Left colon (tissue), 2 donors: Measurements from ENCODE around the gene GH1. TPM values are rescaled to one million over a fixed set of nuclear protein-coding genes. Genes with fewer than 3 reads are reported as not detected.
"Not testable (repeated sequence)": the region's sequence is repeated elsewhere in the genome, so short reads cannot be mapped to it uniquely, and the experiment has no call there.

Source experiments
- ATAC-seq: fragments of 200-7000 bp; cut with Tn5 transposase; one replicate; pipeline ENCODE4 v1.9.1; 2020; ENCODE audit warnings: mild to moderate bottlenecking, moderate library complexity
- DNase-seq, 2 donors: peaks; one replicate each; pipeline ENCODE4 v3.0.0-alpha.2; 2020
- intact Hi-C, 2 donors: fragments of 100-400 bp; cut with DNase I in 1 of 2; cut with micrococcal nuclease in 1 of 2; formaldehyde crosslinking; loops; one replicate each; pipeline versions ENCODE4 v1.11.2 to v1.14.0; 2022; cut with DNase I, micrococcal nuclease
- long read RNA-seq: library from polyadenylated mRNA; unstranded; transcript quantifications from one replicate; pipeline ENCODE4 v2.0.0, GENCODE V29; 2021
- total RNA-seq, 2 donors: library from RNA; stranded (reverse); fragmentation: NEBNext Ultra II Directional; extraction: Animal tissue kit (Norgen Biotek cat#: 25700); gene quantifications; one replicate each; pipeline ENCODE4 v1.2.1, GENCODE V29; 2021
- donor health status: DM: no; HTN: no; CAD: no.
- donor health status: DM: yes; HTN: yes; CAD: no.

The GH1 gene
- total RNA-seq, result not detected
- long read RNA-seq, result 0 reads

DNA sequence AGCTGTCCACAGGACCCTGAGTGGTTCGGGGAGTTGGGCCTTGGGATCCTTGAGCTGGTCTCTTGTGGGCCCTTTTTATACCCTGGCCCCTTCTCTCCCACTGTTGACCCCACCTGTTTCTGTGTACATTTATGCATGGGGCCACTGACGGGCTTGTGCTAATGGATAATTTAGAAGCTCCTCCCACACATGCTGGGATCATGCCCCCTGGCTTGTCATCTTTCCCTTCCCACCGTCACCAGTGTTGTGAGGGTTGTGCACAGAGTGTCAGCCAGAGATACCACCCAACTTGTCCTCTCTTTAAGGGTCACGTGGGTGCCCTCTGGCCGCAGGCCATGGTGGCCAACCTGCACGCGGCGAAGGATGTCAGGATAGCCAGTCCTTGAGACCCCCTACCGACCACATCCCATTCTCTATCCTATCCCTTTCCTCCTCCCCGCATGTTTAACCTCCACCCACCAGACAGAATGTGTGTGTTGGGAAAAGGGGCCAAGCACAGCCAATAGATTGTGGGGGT is at the start of gene GH1:
GH1 (minus strand) TSS at position 51 of the 517 bp plus-strand sequence. CDS start 63 bp downstream, outside the sequence.
- intact Hi-C loops, result loop anchor here (10.0 kb wide), 2 partner anchors 106 to 216 kb away; partner anchors contain the start of genes ERN1 (in 2 of the 2) and ICAM2 (in 1 of the 2)
- not testable (repeated sequence) for ATAC-seq, DNase-seq

DNA sequence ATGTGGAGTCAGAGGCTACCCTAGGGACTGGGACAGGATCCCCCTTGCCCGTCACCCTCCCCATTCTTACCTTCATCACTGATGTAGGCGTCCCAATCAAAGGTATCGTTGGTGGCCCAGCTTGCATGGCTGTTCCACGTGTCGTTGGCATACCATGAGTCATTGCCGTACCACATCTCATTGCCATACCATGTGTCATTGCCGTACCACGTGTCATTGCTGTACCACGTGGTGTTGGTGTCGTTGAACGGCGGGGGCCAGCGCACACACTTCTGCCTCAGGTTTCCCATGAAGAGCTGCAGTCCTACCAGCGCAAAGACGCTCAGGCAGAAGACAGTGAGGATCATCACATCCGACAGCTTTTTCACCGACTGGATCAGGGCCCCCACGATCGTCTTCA is 49.3 kb upstream of the GH1 start:
- intact Hi-C loops, result no loop called here
- ATAC-seq (no peak), DNase-seq (no peak)

DNA sequence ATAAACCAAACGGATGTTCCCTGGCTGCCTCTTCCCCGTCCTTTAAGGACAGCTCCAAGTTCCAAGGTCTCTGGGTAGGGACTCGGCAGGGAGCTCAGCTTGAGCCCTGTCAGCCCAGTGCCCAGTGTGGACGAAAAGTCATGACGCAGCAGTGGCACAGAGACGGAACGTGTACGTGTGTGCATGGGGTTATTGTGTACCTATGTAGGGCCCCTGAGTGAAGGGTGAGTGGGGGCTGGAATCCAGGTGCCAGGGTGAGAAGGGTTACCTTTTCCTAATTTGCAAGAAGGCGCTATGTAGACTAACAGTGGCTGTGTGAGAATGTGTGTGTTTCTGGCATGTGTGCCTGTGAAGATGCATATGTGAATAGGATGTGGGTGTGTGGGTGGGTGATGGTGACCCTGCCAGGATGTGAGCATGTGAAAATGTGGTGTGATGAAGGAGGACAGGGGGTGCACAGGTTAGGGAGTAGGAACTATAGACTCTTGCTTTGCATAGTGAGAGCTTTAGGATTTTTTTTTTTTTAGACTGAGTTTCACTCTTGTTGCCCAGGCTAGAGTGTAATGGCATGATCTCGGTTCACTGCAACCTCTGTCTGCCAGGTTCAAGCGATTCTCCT is 48.1 kb upstream of the GH1 start:
- ATAC-seq, result no peak
- DNase-seq, result no peak
- intact Hi-C loops, result no loop called here

DNA sequence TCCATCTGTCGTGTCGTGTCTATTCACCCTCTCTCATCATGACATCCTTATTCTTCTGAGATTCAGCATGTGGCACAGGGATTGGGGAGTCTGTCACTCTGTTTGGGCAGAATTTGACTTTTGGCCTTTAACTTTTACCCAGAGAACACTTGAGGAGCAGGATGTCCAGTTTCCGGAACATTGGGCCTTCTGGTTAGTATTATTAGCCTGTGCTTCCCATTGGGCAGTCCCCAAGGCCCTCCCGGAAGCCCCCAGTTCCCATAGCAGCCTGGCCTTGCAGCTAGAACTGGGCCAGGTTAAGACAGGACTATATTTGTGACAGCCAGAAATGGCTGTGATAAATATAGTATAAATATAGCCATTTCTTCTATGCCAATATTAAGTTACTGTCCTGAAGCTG is 44.5 kb upstream of the GH1 start:
- no peak for ATAC-seq

DNA sequence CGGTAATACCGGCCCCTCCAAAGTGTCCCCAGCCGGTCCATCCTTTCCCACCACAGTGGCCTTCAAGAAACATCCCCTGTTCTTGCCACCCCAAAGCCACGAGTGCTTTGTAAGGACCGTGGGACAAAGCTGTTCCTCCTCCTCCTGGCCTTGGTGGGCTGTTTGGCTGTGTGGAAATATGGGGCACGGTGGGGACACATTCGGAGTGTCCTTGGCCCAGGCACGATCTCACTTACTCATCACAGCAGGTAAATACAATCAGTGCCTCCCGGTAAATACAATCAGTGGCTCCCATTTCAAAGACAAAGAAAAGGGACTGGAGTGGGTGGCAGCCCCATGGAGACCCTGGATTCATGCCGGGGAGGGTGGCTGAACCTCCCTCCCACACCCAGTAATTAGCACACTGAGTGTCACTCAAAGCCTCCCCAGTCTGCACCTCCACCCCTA is 43.7 kb upstream of the GH1 start:
- ATAC-seq (no peak), DNase-seq (no peak)
- intact Hi-C loops, result no loop called here

More for the DNA sequence above, 44.5 kb upstream of the GH1 start:
- DNase-seq, result no peak
- intact Hi-C loops, result no loop called here

DNA sequence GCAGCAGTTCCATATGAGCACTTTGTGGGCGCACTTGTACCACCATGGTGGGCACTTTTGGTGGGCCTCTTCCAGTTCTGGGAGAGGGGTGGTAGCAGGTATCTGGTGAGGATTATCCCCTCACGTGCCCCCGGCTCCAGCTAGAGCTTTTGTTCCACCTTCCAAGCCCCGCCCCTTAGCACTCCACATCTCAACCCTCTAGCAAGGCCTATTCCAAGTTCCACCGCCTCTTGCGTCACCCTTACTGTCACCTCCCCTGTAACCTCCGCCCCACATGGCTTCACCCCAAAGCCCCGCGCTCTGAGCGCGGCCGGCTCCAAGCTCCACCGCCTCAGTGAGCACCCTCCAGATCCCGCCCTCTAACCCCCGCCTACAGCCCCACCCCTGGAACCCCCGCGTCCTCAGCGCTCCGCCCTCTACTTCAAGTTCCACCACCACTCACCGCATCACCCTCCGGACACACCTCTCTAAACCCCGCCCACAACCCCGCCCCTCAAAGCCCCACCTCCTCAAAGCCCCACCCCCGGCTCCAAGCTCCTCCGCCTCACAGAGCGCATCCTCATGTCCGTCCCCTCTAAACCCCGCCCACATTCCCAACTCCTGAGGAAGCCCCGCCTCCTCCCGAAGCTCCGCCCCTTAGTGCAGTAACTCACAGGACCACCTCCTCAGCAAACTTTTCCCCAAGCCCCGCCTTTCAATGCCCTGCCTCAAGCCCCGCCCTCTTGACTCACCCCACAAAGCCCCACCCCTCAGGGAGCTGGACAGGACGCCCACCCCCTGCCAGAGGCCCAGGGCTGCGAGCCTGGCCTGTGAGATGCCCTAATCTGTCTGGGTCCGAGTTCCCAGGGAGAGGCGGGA is 42.9 kb upstream of the GH1 start:
- peak; percentile 54 to 60 for DNase-seq
- intact Hi-C loops, result no loop called here
- peak; percentile 71 for ATAC-seq

DNA sequence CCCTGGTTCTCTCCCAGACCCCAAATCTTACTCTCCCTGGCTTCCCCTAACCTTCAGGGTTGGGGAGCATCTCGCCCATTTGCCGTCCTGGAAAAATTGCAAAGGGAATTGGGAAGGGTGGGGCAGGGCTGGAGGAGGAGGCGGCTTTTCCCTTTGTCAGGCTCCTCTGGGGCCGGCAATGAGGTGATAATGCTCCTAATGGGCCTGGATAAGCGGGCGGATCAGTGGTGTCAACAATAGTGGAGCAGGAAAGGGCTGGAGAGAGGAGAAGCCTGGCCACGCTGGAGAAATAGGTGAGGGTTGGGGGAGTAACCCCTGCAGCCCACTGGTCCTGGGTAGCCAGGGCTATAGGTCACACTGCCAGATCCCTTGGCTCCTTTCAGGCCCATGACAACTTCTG is 41.8 kb upstream of the GH1 start:
- ATAC-seq (no peak), DNase-seq (no peak)
- intact Hi-C loops, result no loop called here

DNA sequence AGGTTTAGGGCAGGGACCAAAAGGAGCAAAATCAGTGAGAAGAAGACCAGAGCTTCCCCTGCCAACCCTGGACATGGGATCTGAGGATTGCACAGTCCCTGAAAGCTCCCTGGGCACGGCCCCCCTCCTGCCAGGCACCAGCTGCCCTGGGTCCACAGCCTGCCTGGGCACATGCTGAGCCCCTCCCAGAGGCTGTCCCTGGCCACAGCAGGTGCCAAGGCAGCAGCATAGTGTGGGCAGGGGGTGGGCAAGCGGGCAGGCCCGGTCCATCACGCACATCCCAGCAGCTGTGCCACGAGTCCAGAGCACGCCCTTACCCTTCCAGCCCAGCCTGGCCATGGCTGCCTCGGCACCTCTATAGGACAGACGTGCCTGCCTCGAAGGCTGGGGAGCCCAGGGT is 41.4 kb upstream of the GH1 start:
- DNase-seq (no peak), ATAC-seq (no peak)
- intact Hi-C loops, result no loop called here

DNA sequence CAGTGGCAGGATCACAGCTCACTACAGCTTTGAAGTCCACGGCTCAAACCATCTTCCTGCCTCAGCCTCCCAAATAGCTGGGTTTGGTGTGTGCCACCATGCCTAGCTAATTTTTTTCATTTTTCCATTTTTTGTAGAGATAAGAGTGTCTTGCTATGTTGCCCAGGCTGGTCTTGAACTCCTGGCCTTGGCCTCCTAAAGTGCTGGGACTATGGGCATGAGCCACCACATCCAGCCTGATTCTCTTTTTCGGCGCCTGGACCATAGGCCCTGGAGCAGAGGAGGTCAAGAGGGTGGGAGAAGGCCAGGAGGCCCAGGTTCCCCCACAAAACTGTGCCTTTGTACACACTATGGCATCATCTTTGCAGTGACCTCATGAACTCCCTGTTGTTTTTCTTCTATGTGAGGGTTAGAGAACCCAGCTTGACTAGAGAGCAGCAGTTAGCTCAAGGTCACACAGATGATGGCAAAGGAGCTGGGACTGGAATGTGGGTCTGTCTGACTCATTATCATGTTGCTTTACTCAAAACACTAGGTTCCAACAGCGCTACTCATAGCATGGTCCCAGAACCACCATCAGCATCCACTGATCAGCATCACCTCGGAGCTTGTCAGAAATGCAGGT is 37.8 kb upstream of the GH1 start:
- ATAC-seq (no peak), DNase-seq (no peak)
- intact Hi-C loops, result no loop called here

DNA sequence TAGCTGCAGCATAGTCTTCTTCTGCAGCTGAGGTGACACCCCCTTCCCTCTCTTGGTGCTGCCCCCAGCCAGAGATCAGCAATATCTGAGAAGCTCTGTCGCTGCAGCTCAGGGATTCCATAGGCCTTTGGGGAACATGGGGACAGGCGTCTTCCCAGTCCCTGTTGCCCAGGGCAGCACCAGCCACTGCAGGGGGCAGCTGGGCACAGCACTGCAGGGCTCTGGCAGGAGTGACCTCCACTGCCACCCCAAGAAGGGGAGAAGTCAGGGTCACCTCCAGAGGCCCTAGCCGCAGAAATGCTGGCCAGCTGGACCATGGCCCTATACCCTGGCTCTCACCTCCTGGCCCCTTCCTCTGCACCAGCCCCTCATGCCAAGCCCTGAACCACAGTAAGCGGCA is 37.2 kb upstream of the GH1 start:
- no peak for ATAC-seq
- intact Hi-C loops, result no loop called here

DNA sequence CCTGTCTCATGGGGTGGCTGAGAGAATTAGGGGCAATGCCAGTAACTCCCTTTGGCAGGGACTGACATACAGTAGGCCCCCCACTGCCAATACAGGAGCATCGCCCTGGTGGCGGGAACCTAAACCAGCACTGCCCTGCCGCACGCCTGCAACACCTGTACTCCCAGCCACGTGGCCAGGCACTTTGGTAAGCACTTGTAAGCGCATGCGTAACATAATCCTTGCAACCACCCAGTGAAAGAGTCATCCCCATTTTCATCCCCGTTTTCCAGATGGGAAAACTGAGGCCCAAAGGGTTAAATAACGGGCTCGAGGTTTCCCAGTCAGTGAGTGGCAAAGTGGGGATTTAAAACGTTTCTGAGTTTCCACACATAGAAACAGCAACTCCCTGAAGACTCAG is 36.6 kb upstream of the GH1 start:
- no peak for DNase-seq
- intact Hi-C loops, result no loop called here

More for the DNA sequence above, 37.2 kb upstream of the GH1 start:
- DNase-seq, result no peak

DNA sequence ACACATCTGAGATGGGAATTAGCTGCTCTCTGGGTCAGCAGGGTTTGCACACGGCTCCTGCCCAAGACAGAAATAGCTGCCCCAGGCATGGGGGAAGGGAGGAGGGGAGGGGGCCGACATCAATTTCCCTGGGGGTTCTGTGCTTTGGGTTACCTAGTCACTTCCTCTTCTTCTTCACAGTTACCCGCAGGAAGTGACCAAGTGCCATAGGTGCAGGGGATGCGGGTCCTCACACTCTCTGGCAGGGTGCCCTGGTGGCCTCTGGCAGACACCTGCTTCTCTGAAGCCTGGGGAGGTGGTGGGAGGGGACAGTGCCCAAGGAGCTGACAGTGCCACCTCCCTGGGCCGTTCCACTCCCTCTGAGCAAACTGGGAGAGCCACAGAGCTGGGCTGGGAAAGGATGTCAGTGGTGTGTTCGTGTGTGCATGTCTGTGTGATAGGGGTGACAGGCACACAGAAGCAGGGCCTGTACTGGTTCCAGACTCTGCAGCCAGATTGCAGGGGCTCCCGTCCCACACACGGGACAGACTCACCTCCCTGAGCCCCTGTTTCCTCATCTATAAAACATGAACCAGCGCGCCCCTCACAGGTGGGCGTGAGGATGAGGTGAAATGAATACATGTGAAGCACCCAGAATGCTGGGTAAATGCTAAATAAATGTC is 35.9 kb upstream of the GH1 start:
- intact Hi-C loops, result no loop called here
- DNase-seq, result peak in 1 of 2 donors; percentile 35
- peak; percentile 16 for ATAC-seq

More for the DNA sequence above, 36.6 kb upstream of the GH1 start:
- ATAC-seq, result no peak

DNA sequence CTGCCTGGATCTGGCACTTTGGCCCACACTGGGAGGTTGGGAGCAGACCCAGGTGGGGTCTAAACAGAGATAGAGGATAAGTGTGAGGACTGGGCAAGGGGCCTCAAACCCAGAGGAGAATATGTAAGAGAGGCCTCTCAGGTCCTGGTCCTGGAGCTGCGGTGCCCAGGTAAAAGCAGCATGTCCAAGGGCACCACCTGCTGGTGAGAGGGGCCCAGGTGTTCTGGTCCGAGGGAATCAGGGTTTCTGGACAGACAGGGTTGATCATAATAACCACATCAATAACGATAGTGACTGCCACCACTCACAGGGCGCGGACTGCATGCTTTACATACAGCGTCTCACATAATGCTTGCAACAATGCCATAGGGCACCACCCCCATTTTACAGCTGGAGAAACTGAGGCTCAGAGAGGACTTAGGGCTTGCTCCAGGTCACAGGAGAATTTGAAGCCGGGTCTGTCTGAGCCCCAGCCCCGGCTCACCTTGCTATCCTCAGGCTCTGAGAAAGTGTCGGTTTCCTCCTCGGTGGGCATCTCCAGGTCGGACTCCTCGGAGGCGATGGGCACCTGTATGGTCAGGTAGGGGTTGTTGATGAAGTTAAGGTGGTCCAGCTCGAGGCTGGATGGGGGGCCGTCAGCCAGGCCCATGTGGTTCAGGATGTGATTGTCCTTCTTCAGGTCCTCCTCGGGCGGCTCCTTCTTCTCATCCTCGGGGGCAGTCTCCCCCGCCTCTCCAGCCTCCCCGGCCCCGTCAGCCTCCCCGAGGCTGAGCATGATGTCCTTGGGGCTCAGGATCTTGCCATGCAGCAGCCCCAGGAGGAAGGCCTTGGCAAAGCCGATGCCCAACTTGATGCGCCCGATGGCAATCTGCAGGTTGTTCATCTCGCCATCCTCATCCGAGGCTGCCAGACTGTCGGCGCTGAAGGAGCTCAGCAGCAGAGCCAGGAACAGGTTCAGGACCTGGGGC is 32.6 kb upstream of the GH1 start:
- ATAC-seq, result peak; percentile 69
- DNase-seq, result peak in 1 of 2 donors; percentile 82
- intact Hi-C loops, result no loop called here

DNA sequence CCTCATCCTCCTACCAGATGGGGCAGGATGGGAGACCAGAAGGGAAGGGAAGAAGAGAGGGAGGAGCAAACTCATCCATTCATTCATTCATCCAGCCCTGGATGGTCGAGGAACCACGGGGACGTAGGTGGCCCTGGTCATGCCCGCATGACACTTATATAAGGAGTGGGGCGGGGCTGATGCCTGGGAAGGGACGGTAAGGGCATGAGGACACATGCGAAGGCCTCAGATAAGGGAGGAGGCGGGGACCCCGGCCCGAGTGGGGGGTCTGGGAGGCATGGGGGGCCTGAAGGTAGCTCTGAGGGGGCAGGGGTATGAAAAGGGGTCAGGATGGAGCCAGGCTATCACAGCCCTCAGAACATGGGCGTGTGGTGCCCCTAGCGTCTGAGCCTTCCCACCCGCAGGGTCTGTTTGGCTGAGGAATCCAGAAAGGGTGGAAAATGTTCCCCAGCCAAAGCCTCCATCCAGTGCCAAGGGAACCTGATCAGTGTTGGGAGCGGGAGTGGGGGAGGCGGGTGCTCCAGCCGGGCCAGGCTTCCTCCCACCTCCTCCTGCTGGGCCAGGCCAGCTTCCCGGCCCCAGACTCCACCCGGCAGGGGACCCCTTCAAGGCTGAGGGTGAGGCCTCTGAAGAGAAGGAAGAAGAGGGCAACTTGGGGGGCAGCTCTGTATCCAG is 31.1 kb upstream of the GH1 start:
- ATAC-seq, result no peak
- no peak for DNase-seq
- intact Hi-C loops, result no loop called here

DNA sequence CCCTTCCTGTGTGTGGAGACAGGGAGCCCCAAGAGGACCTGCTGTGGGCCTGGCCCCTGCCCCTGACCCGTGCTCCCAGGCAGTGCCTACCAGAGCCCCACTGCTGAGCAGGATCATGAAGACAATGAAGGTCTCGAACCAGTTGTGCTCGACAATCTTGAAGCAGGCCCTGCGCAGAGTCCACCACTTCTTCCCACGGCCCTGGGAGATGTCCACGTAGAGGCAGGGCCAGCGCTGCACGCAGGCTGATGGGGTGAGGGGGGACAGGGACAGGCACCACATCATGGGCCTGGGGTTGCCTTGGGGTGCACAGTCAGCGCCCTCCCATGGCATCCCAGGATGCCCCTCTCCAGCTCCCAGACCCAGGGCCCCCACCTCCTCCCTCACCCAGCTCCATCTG is 29.9 kb upstream of the GH1 start:
- ATAC-seq (no peak), DNase-seq (no peak)
- intact Hi-C loops, result no loop called here

DNA sequence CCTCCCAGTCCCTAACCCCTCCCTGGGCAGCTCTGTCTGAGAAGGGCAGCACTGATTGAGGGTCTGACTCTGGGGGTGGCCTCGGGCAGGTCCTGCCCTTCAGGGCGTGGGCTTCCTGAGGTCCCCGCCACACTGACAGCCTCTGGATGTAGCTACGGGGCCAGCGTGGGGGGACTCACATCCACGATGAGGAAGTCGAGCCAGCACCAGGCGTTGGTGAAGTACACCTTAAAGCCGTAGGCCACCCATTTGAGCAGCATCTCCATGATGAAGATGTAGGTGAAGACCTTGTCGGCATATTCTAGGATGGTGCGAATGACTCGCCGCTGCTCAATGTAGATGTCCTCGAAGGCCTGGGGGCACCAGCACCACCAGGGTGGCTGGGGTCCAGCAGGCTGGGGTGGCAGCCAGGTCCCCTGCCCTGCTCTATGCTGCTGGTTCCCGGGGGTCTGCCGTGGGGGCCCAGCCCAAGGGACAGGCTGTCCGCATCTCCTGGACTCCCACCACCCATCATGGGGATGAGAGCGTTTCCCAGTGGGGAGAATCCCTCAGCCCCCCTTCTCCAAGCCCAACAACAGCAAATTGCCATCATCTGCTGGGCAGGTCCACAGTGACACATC is 29.2 kb upstream of the GH1 start:
- ATAC-seq (no peak), DNase-seq (no peak)
- intact Hi-C loops, result no loop called here
